Measurements from ENCODE around the gene BEND6.
"Not testable (repeated sequence)": the region's sequence is repeated elsewhere in the genome, so short reads cannot be mapped to it uniquely, and the experiment has no call there.

Gene BEND6

DNA sequence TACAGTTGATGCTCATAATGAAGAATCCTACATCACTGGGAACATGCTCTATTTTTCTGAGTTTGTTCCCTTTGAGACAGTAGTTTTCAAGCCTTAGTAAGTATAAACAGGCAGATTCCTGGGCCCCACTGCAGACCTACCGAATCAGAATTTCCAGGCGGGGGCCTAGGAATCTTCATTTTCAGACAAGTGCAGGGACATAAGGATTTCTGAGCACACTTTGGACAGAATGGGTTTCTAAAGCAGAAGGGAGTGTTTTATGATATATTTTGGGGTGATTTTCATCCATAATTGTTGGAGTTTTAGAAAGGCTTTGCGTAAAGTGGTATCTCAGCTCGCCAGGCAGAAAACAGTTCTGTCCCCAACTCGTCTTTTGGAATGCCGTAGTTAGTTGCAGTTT, 93.0 kb downstream of the BEND6 start:
- H4K5ac ChIP-seq (ENCODE audit: low read length); H4K8ac ChIP-seq (ENCODE audit: low read depth, low read length); H3K56ac ChIP-seq (ENCODE audit: low read length); H3K4me3 ChIP-seq (ENCODE audit: low read length); H3K18ac ChIP-seq (ENCODE audit: low read length); H2BK5ac ChIP-seq (ENCODE audit: low read length); H2BK120ac ChIP-seq (ENCODE audit: low read depth, low read length); H3K27me3 ChIP-seq (ENCODE audit: insufficient read depth, low read length, poor library complexity); H3K9ac ChIP-seq (ENCODE audit: low read length); H3K79me1 ChIP-seq (ENCODE audit: low read length); H3K79me2 ChIP-seq (ENCODE audit: control insufficient read depth, insufficient read depth, low read length); H3K23ac ChIP-seq (ENCODE audit: low read length); H3K4me1 ChIP-seq (ENCODE audit: control insufficient read depth, low read depth, low read length); H3K4me2 ChIP-seq (ENCODE audit: low read length); H3K27ac ChIP-seq (ENCODE audit: low read depth, low read length); H2BK15ac ChIP-seq (replicated peaks; ENCODE audit: low read depth); H2AK5ac ChIP-seq (ENCODE audit: low read length); H3K36me3 ChIP-seq (ENCODE audit: control insufficient read depth, insufficient read depth, low read length); DNase-seq; H3K4ac ChIP-seq (ENCODE audit: low read depth, low read length): not testable (repeated sequence)
- no CpG with 5 or more reads among the region's 6 CpGs for WGBS (ENCODE audit: extremely low coverage, insufficient coverage, low lambda C conversion rate)

DNA sequence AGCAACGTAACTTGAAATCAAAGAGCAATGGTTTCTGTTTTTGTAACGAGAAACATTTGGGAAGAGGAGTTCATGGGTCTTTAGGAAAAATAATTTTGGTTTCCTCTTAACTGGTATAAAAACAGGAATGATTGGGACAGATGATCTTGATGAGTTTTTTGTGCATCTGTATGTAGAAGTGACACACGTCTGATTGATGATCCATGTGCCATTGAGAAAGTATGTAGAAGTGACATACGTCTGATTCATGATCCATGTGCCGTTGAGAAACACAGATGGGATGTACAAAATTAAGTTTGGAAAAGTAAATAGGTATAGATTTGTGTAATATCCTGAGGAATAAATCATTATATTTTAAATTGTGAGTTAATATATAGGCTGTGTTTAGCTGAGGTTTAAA, 93.7 kb downstream of the BEND6 start:
- WGBS (ENCODE audit: extremely low coverage, insufficient coverage, low lambda C conversion rate) = no CpG with 5 or more reads among the region's 5 CpGs
- Histone ChIP-seq H3K79me2 (ENCODE audit: control insufficient read depth, insufficient read depth, low read length) (peaks cover 9% of the 10 kb centered on the region), H2AK5ac (ENCODE audit: low read length) (no peak overlapping the region), H3K79me1 (ENCODE audit: low read length) (peaks cover 3% of the 10 kb centered on the region), H3K4me2 (ENCODE audit: low read length) (no peak overlapping the region), H3K36me3 (ENCODE audit: control insufficient read depth, insufficient read depth, low read length) (no peaks in the 10 kb centered on the region), H3K23ac (ENCODE audit: low read length) (no peak overlapping the region), H3K27me3 (ENCODE audit: insufficient read depth, low read length, poor library complexity) (no peaks in the 10 kb centered on the region), H2BK5ac (ENCODE audit: low read length) (no peak overlapping the region), H3K9ac (ENCODE audit: low read length) (no peak overlapping the region), H3K4me3 (ENCODE audit: low read length) (no peak overlapping the region), H3K27ac (ENCODE audit: low read depth, low read length) (no peak overlapping the region), H3K4ac (ENCODE audit: low read depth, low read length) (no peak overlapping the region), H2BK120ac (ENCODE audit: low read depth, low read length) (no peak overlapping the region), H4K5ac (ENCODE audit: low read length) (no peak overlapping the region), H3K4me1 (ENCODE audit: control insufficient read depth, low read depth, low read length) (no peaks in the 10 kb centered on the region), H3K18ac (ENCODE audit: low read length) (no peak overlapping the region), H2BK15ac (replicated peaks; ENCODE audit: low read depth) (no peak overlapping the region), H3K56ac (ENCODE audit: low read length) (no peak overlapping the region), H4K8ac (ENCODE audit: low read depth, low read length) (no peak overlapping the region)
- no peak for DNase-seq

DNA sequence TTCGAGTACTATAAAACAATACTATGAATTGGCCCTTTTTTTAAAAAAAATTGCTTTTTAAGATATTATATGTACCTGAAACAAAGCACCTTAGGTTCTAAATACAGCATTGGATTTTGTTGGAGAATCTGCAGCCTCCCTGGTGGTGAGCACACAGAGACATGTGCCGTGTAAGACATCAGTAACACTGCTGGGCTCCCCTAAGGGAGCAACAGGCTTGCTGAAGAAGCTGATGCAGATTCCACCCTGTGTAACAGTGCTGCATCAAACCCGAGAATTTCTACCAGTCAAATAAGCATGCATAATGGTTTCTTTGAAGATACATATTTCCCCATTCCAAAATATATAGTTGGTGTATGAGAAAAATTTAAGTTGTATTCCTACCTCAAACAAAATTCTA, 108.9 kb downstream of the BEND6 start:
- Histone ChIP-seq H3K4me2 (ENCODE audit: low read length) (no peak overlapping the region), H4K5ac (ENCODE audit: low read length) (no peak overlapping the region), H3K79me2 (ENCODE audit: control insufficient read depth, insufficient read depth, low read length) (no peaks in the 10 kb centered on the region), H3K27ac (ENCODE audit: low read depth, low read length) (no peak overlapping the region), H3K36me3 (ENCODE audit: control insufficient read depth, insufficient read depth, low read length) (no peaks in the 10 kb centered on the region), H3K4me3 (ENCODE audit: low read length) (no peak overlapping the region), H2BK120ac (ENCODE audit: low read depth, low read length) (no peak overlapping the region), H2BK15ac (replicated peaks; ENCODE audit: low read depth) (no peak overlapping the region), H2BK5ac (ENCODE audit: low read length) (no peak overlapping the region), H4K8ac (ENCODE audit: low read depth, low read length) (no peak overlapping the region), H3K79me1 (ENCODE audit: low read length) (no peaks in the 10 kb centered on the region), H2AK5ac (ENCODE audit: low read length) (no peak overlapping the region), H3K23ac (ENCODE audit: low read length) (no peak overlapping the region), H3K27me3 (ENCODE audit: insufficient read depth, low read length, poor library complexity) (no peaks in the 10 kb centered on the region), H3K18ac (ENCODE audit: low read length) (no peak overlapping the region), H3K56ac (ENCODE audit: low read length) (no peak overlapping the region), H3K9ac (ENCODE audit: low read length) (no peak overlapping the region), H3K4ac (ENCODE audit: low read depth, low read length) (no peak overlapping the region), H3K4me1 (ENCODE audit: control insufficient read depth, low read depth, low read length) (no peaks in the 10 kb centered on the region)
- WGBS (ENCODE audit: extremely low coverage, insufficient coverage, low lambda C conversion rate) = no CpG with 5 or more reads among the region's 3 CpGs
- no peak for DNase-seq

DNA sequence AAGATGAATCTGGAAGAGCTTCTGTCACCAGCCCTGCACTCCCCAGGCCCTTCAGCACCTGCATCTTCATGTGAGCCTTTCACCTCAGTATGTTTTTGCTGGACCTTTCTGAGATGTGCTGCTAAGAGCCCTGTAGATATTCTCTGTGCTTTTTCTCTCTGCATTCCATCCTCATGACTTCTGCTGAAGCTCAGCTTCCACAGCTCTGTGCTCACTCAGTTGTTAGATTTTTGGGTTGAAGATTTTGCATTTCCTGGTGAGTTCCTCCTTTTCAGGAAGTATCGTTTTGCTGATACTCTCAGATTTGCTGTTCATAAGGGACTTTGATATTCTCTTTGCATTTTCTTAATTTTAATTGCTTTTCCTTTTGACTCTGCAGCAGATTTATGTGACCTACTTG, 109.9 kb downstream of the BEND6 start:
- Histone ChIP-seq H3K4me3 (ENCODE audit: low read length) (no peak overlapping the region), H3K18ac (ENCODE audit: low read length) (no peak overlapping the region), H4K8ac (ENCODE audit: low read depth, low read length) (no peak overlapping the region), H2BK15ac (replicated peaks; ENCODE audit: low read depth) (no peak overlapping the region), H3K23ac (ENCODE audit: low read length) (no peak overlapping the region), H3K36me3 (ENCODE audit: control insufficient read depth, insufficient read depth, low read length) (no peaks in the 10 kb centered on the region), H3K4ac (ENCODE audit: low read depth, low read length) (no peak overlapping the region), H2AK5ac (ENCODE audit: low read length) (no peak overlapping the region), H3K27me3 (ENCODE audit: insufficient read depth, low read length, poor library complexity) (no peaks in the 10 kb centered on the region), H3K9ac (ENCODE audit: low read length) (no peak overlapping the region), H3K79me2 (ENCODE audit: control insufficient read depth, insufficient read depth, low read length) (no peaks in the 10 kb centered on the region), H4K5ac (ENCODE audit: low read length) (no peak overlapping the region), H3K4me1 (ENCODE audit: control insufficient read depth, low read depth, low read length) (no peaks in the 10 kb centered on the region), H3K27ac (ENCODE audit: low read depth, low read length) (no peak overlapping the region), H2BK5ac (ENCODE audit: low read length) (no peak overlapping the region), H3K79me1 (ENCODE audit: low read length) (no peaks in the 10 kb centered on the region), H3K4me2 (ENCODE audit: low read length) (no peak overlapping the region), H2BK120ac (ENCODE audit: low read depth, low read length) (no peak overlapping the region), H3K56ac (ENCODE audit: low read length) (no peak overlapping the region)
- no CpG with 5 or more reads among the region's 1 CpG for WGBS (ENCODE audit: extremely low coverage, insufficient coverage, low lambda C conversion rate)
- peak; percentile 64 for DNase-seq

DNA sequence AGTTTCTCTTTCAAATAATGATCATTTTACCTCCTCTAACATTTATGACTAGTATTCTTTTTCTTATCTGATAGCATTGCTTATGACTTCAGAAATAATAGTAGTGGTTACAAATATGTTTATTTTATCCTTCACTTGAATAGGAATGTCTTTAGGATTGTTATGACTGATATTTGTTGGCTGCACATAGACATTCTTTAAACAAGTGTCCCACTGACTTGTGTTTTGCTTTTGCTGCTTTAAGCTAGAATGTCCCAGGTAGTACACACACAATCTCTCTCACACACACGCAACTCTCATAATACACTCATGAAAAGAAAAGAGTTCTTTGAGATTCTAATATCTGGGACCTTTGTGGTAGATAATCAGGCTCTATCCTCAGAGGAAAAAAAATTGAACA, 113.2 kb downstream of the BEND6 start:
- no peak overlapping the region for H3K23ac ChIP-seq (ENCODE audit: low read length)
- H4K8ac ChIP-seq (ENCODE audit: low read depth, low read length) = no peak overlapping the region
- H3K18ac ChIP-seq (ENCODE audit: low read length) = no peak overlapping the region
- no peak overlapping the region for H3K4me3 ChIP-seq (ENCODE audit: low read length)
- no peaks in the 10 kb centered on the region for H3K79me1 ChIP-seq (ENCODE audit: low read length)
- H3K27me3 ChIP-seq (ENCODE audit: insufficient read depth, low read length, poor library complexity) = no peaks in the 10 kb centered on the region
- H2BK5ac ChIP-seq (ENCODE audit: low read length) = no peak overlapping the region
- H3K4me1 ChIP-seq (ENCODE audit: control insufficient read depth, low read depth, low read length) = no peaks in the 10 kb centered on the region
- H3K27ac ChIP-seq (ENCODE audit: low read depth, low read length) = no peak overlapping the region
- H3K4ac ChIP-seq (ENCODE audit: low read depth, low read length) = no peak overlapping the region
- no peak overlapping the region for H4K5ac ChIP-seq (ENCODE audit: low read length)
- H3K9ac ChIP-seq (ENCODE audit: low read length) = no peak overlapping the region
- no peak overlapping the region for H3K4me2 ChIP-seq (ENCODE audit: low read length)
- DNase-seq = no peak
- H2BK15ac ChIP-seq (replicated peaks; ENCODE audit: low read depth) = no peak overlapping the region
- no peaks in the 10 kb centered on the region for H3K36me3 ChIP-seq (ENCODE audit: control insufficient read depth, insufficient read depth, low read length)
- no peaks in the 10 kb centered on the region for H3K79me2 ChIP-seq (ENCODE audit: control insufficient read depth, insufficient read depth, low read length)
- no peak overlapping the region for H2BK120ac ChIP-seq (ENCODE audit: low read depth, low read length)
- H2AK5ac ChIP-seq (ENCODE audit: low read length) = no peak overlapping the region
- H3K56ac ChIP-seq (ENCODE audit: low read length) = no peak overlapping the region
- no CpG with 5 or more reads among the region's 1 CpG for WGBS (ENCODE audit: extremely low coverage, insufficient coverage, low lambda C conversion rate)

DNA sequence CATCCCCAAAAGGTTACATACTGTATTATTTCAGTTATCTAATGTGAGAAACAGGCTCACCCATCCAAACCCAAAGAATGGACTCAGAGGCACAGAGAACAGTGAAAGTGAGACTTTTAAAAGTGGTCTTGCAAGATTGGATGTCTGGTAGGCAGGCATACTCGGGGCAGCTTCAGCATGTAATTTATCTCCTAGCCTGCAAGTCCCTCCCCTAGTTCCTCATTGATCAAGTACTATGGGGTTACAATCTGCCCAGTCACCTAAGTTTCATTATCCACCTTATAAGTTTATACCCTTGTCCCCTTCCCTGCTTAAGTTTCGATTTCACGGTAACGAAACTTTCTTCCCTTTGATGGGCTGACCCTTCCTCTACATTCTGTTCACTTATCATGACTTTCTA, 114.3 kb downstream of the BEND6 start:
- H3K23ac ChIP-seq (ENCODE audit: low read length) = no peak overlapping the region
- no peak overlapping the region for H3K4me3 ChIP-seq (ENCODE audit: low read length)
- no peaks in the 10 kb centered on the region for H3K27me3 ChIP-seq (ENCODE audit: insufficient read depth, low read length, poor library complexity)
- H2BK15ac ChIP-seq (replicated peaks; ENCODE audit: low read depth) = no peak overlapping the region
- H3K36me3 ChIP-seq (ENCODE audit: control insufficient read depth, insufficient read depth, low read length) = no peaks in the 10 kb centered on the region
- H3K56ac ChIP-seq (ENCODE audit: low read length) = no peak overlapping the region
- H3K4ac ChIP-seq (ENCODE audit: low read depth, low read length) = no peak overlapping the region
- no peak overlapping the region for H3K4me2 ChIP-seq (ENCODE audit: low read length)
- no peaks in the 10 kb centered on the region for H3K79me2 ChIP-seq (ENCODE audit: control insufficient read depth, insufficient read depth, low read length)
- no peak overlapping the region for H3K18ac ChIP-seq (ENCODE audit: low read length)
- no peaks in the 10 kb centered on the region for H3K4me1 ChIP-seq (ENCODE audit: control insufficient read depth, low read depth, low read length)
- no peak overlapping the region for H2BK5ac ChIP-seq (ENCODE audit: low read length)
- no peak for DNase-seq
- H3K9ac ChIP-seq (ENCODE audit: low read length) = no peak overlapping the region
- WGBS (ENCODE audit: extremely low coverage, insufficient coverage, low lambda C conversion rate) = no CpG with 5 or more reads among the region's 4 CpGs
- no peak overlapping the region for H2AK5ac ChIP-seq (ENCODE audit: low read length)
- no peak overlapping the region for H4K5ac ChIP-seq (ENCODE audit: low read length)
- no peak overlapping the region for H2BK120ac ChIP-seq (ENCODE audit: low read depth, low read length)
- H3K79me1 ChIP-seq (ENCODE audit: low read length) = no peaks in the 10 kb centered on the region
- no peak overlapping the region for H4K8ac ChIP-seq (ENCODE audit: low read depth, low read length)
- no peak overlapping the region for H3K27ac ChIP-seq (ENCODE audit: low read depth, low read length)
